HepG2 (cell line): ENCODE measurements around the gene B4GALT1. TPM values are rescaled to one million over a fixed set of nuclear protein-coding genes. Genes with fewer than 3 reads are reported as not detected.

ENCODE experiments used
- ATAC-seq: fragments of 200-7000 bp; cut with Tn5 transposase; 3 replicates; pipeline ENCODE4 v1.9.1; 2020; ENCODE audit warnings: mild to moderate bottlenecking, moderate library complexity
- BruUV-seq: library from RNA; stranded (reverse); fragments of 400-500 nt; replicated peaks from 2 replicates; lab custom pipeline; 2021; lab: Mats Ljungman, UMichigan
- CTCF ChIA-PET: fragments of 300-600 bp; formaldehyde crosslinking; extraction: SDS; loops from one replicate; lab custom pipeline; 2021; ENCODE audit warnings: low total read pairs, inconsistent platforms, low intra/inter-chr PET ratio; lab: Yijun Ruan, JAX
- POLR2A ChIA-PET: fragments of 350-600 bp; sonication (Branson Sonifier 250); formaldehyde crosslinking; loops from one replicate; lab custom pipeline; 2020; ENCODE audit warnings: antibody characterized with exemption, inconsistent platforms; lab: Yijun Ruan, JAX
- DNase-seq: peaks from one replicate; pipeline ENCODE4 v3.0.0-alpha.2; 2015; ENCODE audit warnings: low spot score
- FAIRE-seq: peaks from 3 replicates; lab custom pipeline; 2011; peaks lifted over from hg19 to GRCh38; lab: Jason Lieb, UNC
- H2AFZ ChIP-seq: one replicate; pipeline ENCODE4 v1.6.1; 2011; ENCODE audit warnings: low read length, inconsistent platforms
- H3K27ac ChIP-seq: fragments of 300-600 bp; 3 replicates; pipeline ENCODE4 v1.8.0; 2011; ENCODE audit warnings: mixed run types, mild to moderate bottlenecking, mixed read lengths, low read length, inconsistent platforms; ENCODE audit not compliant: insufficient read depth; ENCODE audit errors: extremely low read length
- H3K27me3 ChIP-seq, 2 experiments: fragments of 200-600 bp in 1 of 2; 2 replicates in 1 of 2; 3 replicates in 1 of 2; pipeline versions ENCODE4 v1.6.0 to v1.8.0; 2011; ENCODE audit warnings: low read length in 2 of 2, mild to moderate bottlenecking in 2 of 2, moderate library complexity in 2 of 2, inconsistent platforms in 1 of 2; ENCODE audit not compliant: insufficient read depth in 2 of 2, control insufficient read depth in 1 of 2
- H3K36me3 ChIP-seq, 2 experiments: fragments of 200-600 bp in 1 of 2; replicated peaks in 1 of 2; 2 replicates in 1 of 2; 3 replicates in 1 of 2; pipeline versions ENCODE4 v1.5.1 to v1.8.0; 2011; ENCODE audit warnings: low read length in 2 of 2, inconsistent platforms in 1 of 2; ENCODE audit not compliant: insufficient read depth in 2 of 2, control insufficient read depth in 1 of 2
- H3K4me1 ChIP-seq: 2 replicates; pipeline ENCODE4 v1.5.1; 2012; ENCODE audit warnings: low read length, inconsistent platforms; ENCODE audit not compliant: insufficient read depth
- H3K4me2 ChIP-seq: 2 replicates; pipeline ENCODE4 v1.6.0; 2011; ENCODE audit warnings: low read depth, low read length, inconsistent platforms
- H3K4me3 ChIP-seq, 3 experiments: fragments of 200-600 bp in 1 of 3; sonication (generic), shearing (Covaris generic) in 1 of 3; replicated peaks in 1 of 3; 2 replicates each; pipeline ENCODE4 v1.5.1; 2011 to 2016; ENCODE audit warnings: low read length in 3 of 3, inconsistent platforms in 2 of 3, low read depth in 2 of 3, mild to moderate bottlenecking in 2 of 3, control low read depth in 1 of 3, mixed read lengths in 1 of 3; ENCODE audit not compliant: insufficient read depth in 1 of 3
- H3K79me2 ChIP-seq: one replicate; pipeline ENCODE4 v1.6.1; 2011; ENCODE audit warnings: low read length, inconsistent platforms; ENCODE audit not compliant: insufficient read depth
- H3K9ac ChIP-seq: 2 replicates; pipeline ENCODE4 v1.6.0; 2011; ENCODE audit warnings: mild to moderate bottlenecking, low read depth, low read length, inconsistent platforms; ENCODE audit not compliant: insufficient read depth
- H3K9me3 ChIP-seq: 2 replicates; pipeline ENCODE4 v1.5.1; 2012; ENCODE audit warnings: mild to moderate bottlenecking, low read length
- H4K20me1 ChIP-seq: 2 replicates; pipeline ENCODE4 v1.6.0; 2011; ENCODE audit warnings: inconsistent platforms, mild to moderate bottlenecking, low read length, moderate library complexity; ENCODE audit not compliant: insufficient read depth
- ARID4A ChIP-seq: sonication (generic); formaldehyde crosslinking; IDR thresholded peaks from 2 replicates; pipeline ENCODE4 v1.5.0; 2020; ENCODE audit warnings: mild to moderate bottlenecking, missing genetic modification reagents, borderline replicate concordance
- ARNTL ChIP-seq: sonication (generic); formaldehyde crosslinking; IDR thresholded peaks from 2 replicates; pipeline ENCODE4 v1.4.0; 2020; ENCODE audit warnings: mild to moderate bottlenecking, missing genetic modification reagents
- CBFB ChIP-seq: sonication (generic); formaldehyde crosslinking; IDR thresholded peaks from 2 replicates; pipeline ENCODE4 v1.4.0; 2020; ENCODE audit warnings: missing genetic modification reagents
- DMTF1 ChIP-seq: sonication (generic); formaldehyde crosslinking; IDR thresholded peaks from 2 replicates; pipeline ENCODE4 v1.4.0; 2020; ENCODE audit warnings: mild to moderate bottlenecking, missing genetic modification reagents
- MIER3 ChIP-seq: IDR thresholded peaks from 2 replicates; pipeline ENCODE4 v1.6.1; 2016; ENCODE audit warnings: missing compliant biosample characterization, borderline replicate concordance
- NAIF1 ChIP-seq: sonication (generic); formaldehyde crosslinking; IDR thresholded peaks from 2 replicates; pipeline ENCODE4 v1.5.0; 2020; ENCODE audit warnings: mild to moderate bottlenecking, missing genetic modification reagents, borderline replicate concordance
- NR2F2 ChIP-seq: IDR thresholded peaks from 2 replicates; pipeline ENCODE4 v1.6.1; 2012; ENCODE audit warnings: low read depth, inconsistent platforms, borderline replicate concordance
- SMAD9 ChIP-seq: sonication (generic); formaldehyde crosslinking; IDR thresholded peaks from 2 replicates; pipeline ENCODE4 v1.5.1; 2020; ENCODE audit warnings: mild to moderate bottlenecking, missing genetic modification reagents
- THRA ChIP-seq: sonication (generic); formaldehyde crosslinking; IDR thresholded peaks from 2 replicates; pipeline ENCODE4 v1.4.0; 2020; ENCODE audit warnings: missing genetic modification reagents, borderline replicate concordance
- ZFP37 ChIP-seq: sonication (generic); formaldehyde crosslinking; IDR thresholded peaks from 2 replicates; pipeline ENCODE4 v1.4.0; 2020; ENCODE audit warnings: missing genetic modification reagents, borderline replicate concordance
- ZNF512B ChIP-seq: sonication (generic); formaldehyde crosslinking; IDR thresholded peaks from 2 replicates; pipeline ENCODE4 v1.5.1; 2020; ENCODE audit warnings: missing genetic modification reagents, mild to moderate bottlenecking, borderline replicate concordance
- ZNF558 ChIP-seq: sonication (generic); formaldehyde crosslinking; IDR thresholded peaks from 2 replicates; pipeline ENCODE4 v1.9.0; 2022; ENCODE audit warnings: mild to moderate bottlenecking, missing genetic modification reagents, borderline replicate concordance
- ZNF598 ChIP-seq: sonication (generic); formaldehyde crosslinking; IDR thresholded peaks from 2 replicates; pipeline ENCODE4 v1.5.1; 2020; ENCODE audit warnings: mild to moderate bottlenecking, missing genetic modification reagents, borderline replicate concordance
- WGBS: methylation state at CpG from one replicate; pipeline ENCODE4 v1.1.6; 2017; ENCODE audit warnings: low lambda C conversion rate; 5-methylcytosine and 5-hydroxymethylcytosine counted together
- in situ Hi-C: cut with HindIII; loops from 2 replicates; pipeline ENCODE4 v1.10.0; 2017; ENCODE audit warnings: low pct_unique_long_range_greater_than_20kb; ENCODE audit not compliant: extremely low pct_ligation_motif_present
- intact Hi-C: fragments of 100-400 bp; cut with micrococcal nuclease; formaldehyde crosslinking; loops from one replicate; pipeline ENCODE4 v1.10.0; 2022; ENCODE audit not compliant: unreplicated experiment
- polyA plus RNA-seq, 8 experiments: library from polyadenylated mRNA; depleted of rRNA in 3 of 8; stranded (reverse) in 7 of 8; unstranded in 1 of 8; fragments of >200 nt; fragmentation: Illumina TruSeq in 4 of 8; extraction: Trizol in 4 of 8; gene quantifications; 2 replicates each; pipeline versions ENCODE4 v1.2.1 to v1.2.3, GENCODE V29; 2011 to 2016; ENCODE audit warnings: low read depth in 4 of 8, missing spikeins in 1 of 8, mixed read lengths in 1 of 8; ENCODE audit not compliant: insufficient read depth in 1 of 8
- total RNA-seq, 5 experiments: library from RNA; depleted of rRNA; stranded (reverse); fragments of >200 nt; fragmentation: Illumina TruSeq; extraction: Trizol; gene quantifications; 2 replicates each; pipeline ENCODE4 v1.2.3, GENCODE V29; 2016; ENCODE audit warnings: low read depth in 1 of 5

The B4GALT1 gene
- total and polyA plus RNA-seq, 2 of the 13 experiments (the other 11 are each of a cell fraction or from before 2014, with no cell fraction given) = 15.7 to 33.5 TPM

- H3K27me3 ChIP-seq = peaks cover 0 to 18% of the 10 kb centered on the region in 2 experiments; a peak in 4 of 5 replicates
- ATAC-seq (no peak), FAIRE-seq (no peak), DNase-seq (no peak)
- intact Hi-C loops (no loop called here), in situ Hi-C loops (no loop called here)
- no peaks in the 10 kb centered on the region for H4K20me1 ChIP-seq
- H3K36me3 ChIP-seq = no peaks in the 10 kb centered on the region
- no peak overlapping the region for H3K9ac ChIP-seq
- no peak overlapping the region for H2AFZ ChIP-seq
- no peak overlapping the region for H3K4me2 ChIP-seq
- 2% methylated on average over 2 of the region's 2 CpGs for WGBS
- ChIA-PET CTCF (no interaction called here), POLR2A (interaction anchor here (1.1 kb wide), 1 partner anchor 108 kb away, joined by 5 read pairs; the partner anchor contains the start of gene SMU1)
- BruUV-seq = no TSS peak
- H3K9me3 ChIP-seq = no peaks in the 10 kb centered on the region
- no peak overlapping the region for H3K27ac ChIP-seq
- H3K4me1 ChIP-seq = peaks cover 18% of the 10 kb centered on the region; the same call in 1 of the 2 replicates
- no peak for TF ChIP-seq ZNF512B
- TF ChIP-seq ARNTL = no peak
- TF ChIP-seq ZNF598 (CRISPR knock-in tag) = no peak
- TF ChIP-seq DMTF1 (CRISPR knock-in tag) = no peak
- no peak for TF ChIP-seq MIER3 (CRISPR knock-in tag)
- TF ChIP-seq NAIF1 (CRISPR knock-in tag) = no peak
- TF ChIP-seq ZFP37 (CRISPR knock-in tag) = no peak
- TF ChIP-seq THRA (CRISPR knock-in tag) = no peak
- no peak for TF ChIP-seq NR2F2
- TF ChIP-seq ARID4A (CRISPR knock-in tag) = no peak
- no peak for TF ChIP-seq SMAD9 (CRISPR knock-in tag)
- TF ChIP-seq ZNF558 (CRISPR knock-in tag) = no peak
- TF ChIP-seq CBFB (CRISPR knock-in tag) = no peak
- H3K79me2 ChIP-seq = no peaks in the 10 kb centered on the region
- no peak overlapping the region for H3K4me3 ChIP-seq
Observed at GRCh38 chr9:33184963-33185362, 17.8 kb upstream of the B4GALT1 start.
